Mucosa of descending colon (tissue), 3 donors: ENCODE results near the gene PIPOX. TPM values are rescaled to one million over a fixed set of nuclear protein-coding genes. Genes with fewer than 3 reads are reported as not detected.

Experiments used
- ATAC-seq: fragments of 200-7000 bp; cut with Tn5 transposase; one replicate; pipeline ENCODE4 v1.9.1; 2020; ENCODE audit warnings: mild to moderate bottlenecking, moderate library complexity
- DNase-seq, 3 donors: peaks; one replicate each; pipeline ENCODE4 v3.0.0-alpha.2; 2020
- H3K36me3 ChIP-seq: fragments of 200-600 bp; one replicate; pipeline ENCODE4 v1.8.0; 2021; ENCODE audit warnings: low read depth, mild to moderate bottlenecking
- H3K4me1 ChIP-seq: fragments of 200-600 bp; one replicate; pipeline ENCODE4 v1.8.0; 2021; ENCODE audit warnings: low read depth, mild to moderate bottlenecking
- H3K4me3 ChIP-seq: fragments of 200-600 bp; one replicate; pipeline ENCODE4 v1.8.0; 2021; ENCODE audit warnings: mild to moderate bottlenecking
- H3K9me3 ChIP-seq: fragments of 200-600 bp; one replicate; pipeline ENCODE4 v1.8.0; 2021; ENCODE audit warnings: mild to moderate bottlenecking
- CTCF ChIP-seq: fragments of 200-600 bp; IDR thresholded peaks from one replicate; pipeline ENCODE4 v1.8.0; 2022; ENCODE audit warnings: antibody characterized with exemption, mild to moderate bottlenecking
- intact Hi-C, 2 donors: fragments of 100-400 bp; cut with DNase I in 1 of 2; cut with micrococcal nuclease in 1 of 2; formaldehyde crosslinking; loops; one replicate each; pipeline versions ENCODE4 v1.11.0 to v1.11.1; 2022; cut with DNase I, micrococcal nuclease
- total RNA-seq, 3 donors: library from RNA; stranded (reverse); fragmentation: NEBNext Ultra II Directional in 2 of 3; extraction: Animal tissue kit (Norgen Biotek cat#: 25700) in 2 of 3; gene quantifications; one replicate each; pipeline versions ENCODE4 v1.2.1 to v1.2.4, GENCODE V29; 2021 to 2023
- donor health status: DM: no; HTN: no; CAD: no; lungs with moderate emphysema.
- donor health status: DM: no; HTN: no; CAD: no.
- donor health status: DM: no; HTN: yes; CAD: no.

PIPOX gene
- total RNA-seq, 3 donors from 2014 or later = 0.75 to 7.4 (median 1.3) TPM

DNA sequence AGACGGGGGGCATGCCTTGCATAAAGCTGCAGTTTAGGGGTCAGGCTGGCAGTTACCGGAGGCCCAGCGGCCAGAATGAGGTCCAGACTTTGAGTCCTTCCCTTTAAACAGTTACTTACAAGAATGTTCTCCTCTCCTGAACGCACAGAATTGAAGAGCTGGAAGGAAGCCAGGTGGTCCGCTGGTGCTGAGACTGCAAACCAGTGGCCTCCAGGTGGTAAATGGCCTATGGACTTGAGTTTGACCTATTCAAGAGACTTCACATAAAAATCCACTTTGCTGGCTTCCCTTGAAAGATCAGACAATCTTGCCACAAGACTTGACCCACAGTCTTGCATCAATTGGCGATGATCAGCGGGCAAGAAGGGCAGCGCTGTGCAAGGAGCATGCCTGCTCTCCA, 22.4 kb upstream of the PIPOX start:
- DNase-seq (no peak), ATAC-seq (no peak)
- Histone ChIP-seq H3K4me1 (peaks cover 9% of the 10 kb centered on the region), H3K4me3 (no peak overlapping the region), H3K9me3 (no peaks in the 10 kb centered on the region), H3K36me3 (no peaks in the 10 kb centered on the region)
- no peak for TF ChIP-seq CTCF
- intact Hi-C loops = no loop called here

DNA sequence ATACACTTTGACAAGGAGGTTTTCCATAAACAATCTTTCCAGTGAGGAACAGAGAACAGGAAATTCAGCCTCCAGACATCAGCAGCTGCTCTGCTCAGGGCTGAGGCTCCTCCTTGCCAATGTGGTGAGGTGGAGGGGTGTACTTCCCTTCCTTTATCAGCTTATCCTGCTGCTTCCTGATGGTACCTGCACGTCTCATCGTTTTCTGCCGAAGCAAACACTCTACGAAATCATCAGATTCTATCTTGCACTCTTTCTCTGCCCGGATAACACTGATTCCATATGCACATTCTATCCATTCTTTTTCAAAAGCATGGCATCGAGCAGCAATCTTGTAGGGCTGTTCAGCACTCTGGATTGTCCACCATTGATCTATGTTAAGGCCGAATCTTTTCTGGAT, 21.7 kb upstream of the PIPOX start:
- Histone ChIP-seq H3K4me1 (peaks cover 9% of the 10 kb centered on the region), H3K4me3 (no peak overlapping the region), H3K36me3 (no peaks in the 10 kb centered on the region), H3K9me3 (no peaks in the 10 kb centered on the region)
- TF ChIP-seq CTCF = no peak
- DNase-seq = no peak
- no peak for ATAC-seq
- intact Hi-C loops = no loop called here

GRCh38 chr17:29022074-29022473, 20.9 kb upstream of the PIPOX start:
- DNase-seq = no peak
- ATAC-seq = no peak
- Histone ChIP-seq H3K4me3 (no peak overlapping the region), H3K9me3 (no peaks in the 10 kb centered on the region), H3K36me3 (no peaks in the 10 kb centered on the region), H3K4me1 (peaks cover 9% of the 10 kb centered on the region)
- intact Hi-C loops = no loop called here
- TF ChIP-seq CTCF = no peak

DNA sequence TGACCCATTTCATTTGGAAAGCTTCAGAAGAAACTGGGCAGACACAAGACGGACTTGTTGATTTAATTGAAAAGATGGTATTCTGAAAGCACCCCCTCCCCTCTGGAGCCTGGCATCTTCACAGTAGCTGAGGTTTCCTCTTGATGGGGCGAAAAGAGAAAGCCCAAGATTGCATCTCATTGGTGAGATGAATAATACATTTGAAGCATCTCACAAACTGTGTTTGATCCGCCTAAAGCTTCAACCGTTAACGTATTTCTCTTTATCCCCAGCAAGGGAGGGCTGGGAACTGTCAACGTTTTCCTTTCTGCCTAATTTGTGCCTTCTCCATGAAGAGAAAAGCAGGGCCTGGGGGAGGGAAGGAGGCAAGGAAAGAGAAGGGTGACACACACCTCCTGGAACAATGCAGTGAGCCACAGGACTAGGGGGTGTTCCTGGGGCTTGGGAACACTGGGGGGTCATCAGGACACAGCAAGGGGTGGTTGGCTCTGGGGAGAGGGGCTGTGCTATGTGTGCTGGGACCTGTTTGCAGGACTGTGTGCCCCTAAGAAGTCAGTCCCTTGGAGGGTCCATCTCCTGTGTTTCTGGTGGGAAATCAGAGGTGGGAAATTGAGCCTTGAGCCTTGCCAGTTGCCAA, 18.5 kb upstream of the PIPOX start:
- no peaks in the 10 kb centered on the region for H3K9me3 ChIP-seq
- no peak overlapping the region for H3K4me3 ChIP-seq
- ATAC-seq (no peak), DNase-seq (no peak)
- H3K36me3 ChIP-seq = no peaks in the 10 kb centered on the region
- no peak for TF ChIP-seq CTCF
- intact Hi-C loops = no loop called here
- H3K4me1 ChIP-seq = peaks cover 9% of the 10 kb centered on the region

- peaks cover 11% of the 10 kb centered on the region for H3K9me3 ChIP-seq
- no peak for TF ChIP-seq CTCF
- H3K4me3 ChIP-seq = no peak overlapping the region
- H3K4me1 ChIP-seq = no peaks in the 10 kb centered on the region
- no peaks in the 10 kb centered on the region for H3K36me3 ChIP-seq
- intact Hi-C loops = no loop called here
- ATAC-seq (no peak), DNase-seq (no peak)
Observed at GRCh38 chr17:29031488-29031887, 11.5 kb upstream of the PIPOX start.
